Activated CD4-positive, alpha-beta T cell treated with anti-CD3 and anti-CD28 coated beads, Interleukin-2, amount 10 ng/mL, durations not matched to agents 7 days and 5 days (primary cell): ENCODE measurements around the gene MRPL46. TPM values are rescaled to one million over a fixed set of nuclear protein-coding genes. Genes with fewer than 3 reads are reported as not detected.

Source experiments
- CTCF ChIA-PET: fragments of 350-600 bp; sonication (Branson Sonifier 250); formaldehyde crosslinking; loops from one replicate; lab custom pipeline; 2021; ENCODE audit warnings: antibody characterized with exemption; lab: Charles Lee
- POLR2A ChIA-PET: fragments of 350-600 bp; sonication (Branson Sonifier 250); formaldehyde crosslinking; loops from one replicate; lab custom pipeline; 2021; ENCODE audit warnings: antibody characterized with exemption; lab: Charles Lee
- DNase-seq: peaks from one replicate; pipeline ENCODE4 v3.0.0-alpha.2; 2020
- H3K27ac Mint-ChIP-seq: one replicate; pipeline ENCODE4 v1.8.0; 2021; ENCODE audit warnings: mild to moderate bottlenecking, moderate library complexity, mixed read lengths
- H3K27me3 Mint-ChIP-seq: one replicate; pipeline ENCODE4 v1.8.0; 2021; ENCODE audit warnings: mixed read lengths
- H3K36me3 Mint-ChIP-seq: one replicate; pipeline ENCODE4 v1.8.0; 2021; ENCODE audit warnings: low read depth, mixed read lengths
- H3K4me1 Mint-ChIP-seq: one replicate; pipeline ENCODE4 v1.8.0; 2021; ENCODE audit warnings: mixed read lengths
- H3K4me3 Mint-ChIP-seq: one replicate; pipeline ENCODE4 v1.8.0; 2021; ENCODE audit warnings: mild to moderate bottlenecking, moderate library complexity, mixed read lengths
- H3K9me3 Mint-ChIP-seq: one replicate; pipeline ENCODE4 v1.8.0; 2021; ENCODE audit warnings: mixed read lengths
- total RNA-seq, 2 experiments: library from RNA; stranded (reverse); gene quantifications; one replicate each; pipeline ENCODE4 v1.2.3, GENCODE V29; 2021

Gene MRPL46
- total RNA-seq, result 10 to 100 TPM; 25.9 to 26.0 TPM

GRCh38 chr15:88467073-88467934 lies at the start of gene MRPL46, which contains the start of gene MRPS11:
TSS of gene MRPL46 (minus strand) at chr15:88467388. CDS start at chr15:88467377, 11 bp downstream.
TSS of gene MRPS11 (plus strand) at chr15:88467708. CDS start at chr15:88467718, 10 bp downstream.
- Mint-ChIP-seq H3K4me1 (peaks cover 30% of the 10 kb centered on the region), H3K36me3 (peaks cover 31% of the 10 kb centered on the region), H3K4me3 (peak within 1 kb of the TSS; percentile 90), H3K27ac (peak within 1 kb of the TSS; percentile 99), H3K27me3 (no peaks in the 10 kb centered on the region), H3K9me3 (no peaks in the 10 kb centered on the region)
- DNase-seq, result peak; percentile 92
- ChIA-PET POLR2A (interaction anchor here (0.7 kb wide), 1 partner anchor 247 kb away, joined by 6 read pairs; no protein-coding TSS in a partner anchor), CTCF (interaction anchor here (1.2 to 2.5 kb wide), 4 partner anchors 10 to 32 kb away, joined by 3 to 8 read pairs (median 4); no protein-coding TSS in a partner anchor)

GRCh38 chr15:88513195-88513594 lies 46.0 kb upstream of the MRPL46 start:
- Mint-ChIP-seq H3K4me3 (no peak overlapping the region), H3K36me3 (peaks cover 5% of the 10 kb centered on the region), H3K9me3 (no peaks in the 10 kb centered on the region), H3K4me1 (no peaks in the 10 kb centered on the region), H3K27ac (no peak overlapping the region), H3K27me3 (no peaks in the 10 kb centered on the region)
- ChIA-PET CTCF (no interaction called here), POLR2A (no interaction called here)
- no peak for DNase-seq

DNA sequence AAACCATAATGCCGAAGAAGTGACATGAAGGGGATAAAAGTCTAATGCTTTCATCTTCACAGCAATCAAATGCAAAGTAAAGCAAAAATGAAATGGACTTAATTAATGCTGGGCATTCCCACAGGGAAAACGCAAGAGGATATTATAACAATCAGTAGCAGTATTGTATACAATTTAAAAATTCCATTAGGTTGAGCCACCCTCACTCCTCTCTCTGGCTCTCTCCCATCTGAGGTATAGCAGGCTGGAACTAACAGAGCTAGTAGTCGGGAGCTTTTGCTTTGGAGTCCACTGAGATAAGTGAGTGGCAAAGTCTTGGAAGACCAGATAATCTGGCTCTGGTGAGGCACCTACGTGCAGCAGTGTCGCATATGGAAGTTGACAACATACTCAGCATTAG lies 45.4 kb upstream of the MRPL46 start:
- no peak for DNase-seq
- POLR2A ChIA-PET, result no interaction called here
- no peak overlapping the region for H3K4me3 Mint-ChIP-seq
- no peaks in the 10 kb centered on the region for H3K4me1 Mint-ChIP-seq
- no peaks in the 10 kb centered on the region for H3K27me3 Mint-ChIP-seq
- peaks cover 5% of the 10 kb centered on the region for H3K36me3 Mint-ChIP-seq
- H3K9me3 Mint-ChIP-seq, result no peaks in the 10 kb centered on the region
- CTCF ChIA-PET, result no interaction called here
- H3K27ac Mint-ChIP-seq, result no peak overlapping the region

DNA sequence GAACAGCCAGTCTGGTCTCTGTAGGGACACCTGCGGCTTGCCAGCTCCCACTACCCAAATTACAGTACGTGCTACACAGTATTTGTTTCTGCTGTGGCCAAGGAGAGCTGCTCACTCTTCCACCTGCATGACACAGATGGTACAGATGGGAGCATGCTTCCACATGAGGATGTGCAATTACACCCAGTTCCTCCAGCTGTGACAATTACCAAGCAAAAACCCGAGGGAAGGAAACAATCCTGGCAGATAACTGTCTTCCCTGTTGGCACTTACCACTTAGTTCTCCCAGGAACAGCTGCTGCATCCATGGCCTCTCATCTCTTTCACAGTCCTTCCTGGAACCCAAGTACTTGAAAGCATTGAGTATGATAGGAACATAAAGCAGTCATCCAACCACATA lies 44.9 kb upstream of the MRPL46 start:
- H3K27me3 Mint-ChIP-seq, result no peaks in the 10 kb centered on the region
- H3K36me3 Mint-ChIP-seq, result peaks cover 5% of the 10 kb centered on the region
- H3K4me1 Mint-ChIP-seq, result no peaks in the 10 kb centered on the region
- POLR2A ChIA-PET, result no interaction called here
- no peak overlapping the region for H3K27ac Mint-ChIP-seq
- CTCF ChIA-PET, result no interaction called here
- H3K4me3 Mint-ChIP-seq, result no peak overlapping the region
- no peak for DNase-seq
- no peaks in the 10 kb centered on the region for H3K9me3 Mint-ChIP-seq

GRCh38 chr15:88511161-88511560 lies 44.0 kb upstream of the MRPL46 start:
- DNase-seq, result no peak
- Mint-ChIP-seq H3K9me3 (no peaks in the 10 kb centered on the region), H3K4me3 (no peak overlapping the region), H3K27me3 (no peaks in the 10 kb centered on the region), H3K4me1 (no peaks in the 10 kb centered on the region), H3K36me3 (peaks cover 5% of the 10 kb centered on the region), H3K27ac (no peak overlapping the region)
- ChIA-PET POLR2A (no interaction called here), CTCF (no interaction called here)

DNA sequence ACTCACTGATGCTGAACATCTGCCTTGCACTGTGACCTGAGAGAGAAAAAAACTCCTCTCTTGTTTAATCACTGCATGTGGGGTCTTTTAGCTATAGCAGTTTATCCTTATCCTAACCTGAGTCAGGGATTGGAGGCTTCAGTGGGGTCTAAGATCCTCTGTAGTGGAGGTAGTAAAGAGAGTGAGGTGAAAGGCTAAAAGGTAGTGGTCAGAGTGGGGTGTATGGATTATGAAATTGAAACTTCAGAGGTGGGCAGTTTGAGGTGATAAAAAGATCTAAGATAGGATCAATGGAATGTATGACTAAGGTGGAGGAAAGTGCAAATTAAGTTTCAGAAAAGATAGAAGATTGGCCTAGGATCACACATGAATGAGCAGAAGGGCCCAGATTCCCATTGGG lies 42.8 kb upstream of the MRPL46 start:
- H3K9me3 Mint-ChIP-seq, result no peaks in the 10 kb centered on the region
- no peaks in the 10 kb centered on the region for H3K4me1 Mint-ChIP-seq
- H3K27me3 Mint-ChIP-seq, result no peaks in the 10 kb centered on the region
- POLR2A ChIA-PET, result no interaction called here
- H3K36me3 Mint-ChIP-seq, result peaks cover 5% of the 10 kb centered on the region
- no peak overlapping the region for H3K27ac Mint-ChIP-seq
- DNase-seq, result no peak
- CTCF ChIA-PET, result no interaction called here
- H3K4me3 Mint-ChIP-seq, result no peak overlapping the region

DNA sequence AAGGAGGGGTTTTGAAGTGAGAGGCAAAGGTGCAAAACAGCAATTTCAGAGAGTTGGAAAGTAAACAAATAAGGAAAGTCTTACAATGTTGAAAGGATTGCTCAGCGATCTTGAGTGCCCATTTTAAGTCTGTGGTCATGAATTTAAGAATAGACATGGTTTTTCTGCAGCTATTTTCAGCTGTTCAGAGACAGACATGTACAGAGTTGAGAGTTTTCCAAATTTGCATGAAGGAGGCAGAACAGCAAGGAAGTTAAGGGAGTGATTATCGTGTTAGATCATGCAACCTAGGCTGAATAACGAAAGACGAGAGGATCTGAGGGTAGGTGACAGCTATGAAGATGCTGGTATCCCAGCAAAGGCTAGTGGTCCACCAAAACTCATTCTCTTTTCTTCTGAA lies 42.1 kb upstream of the MRPL46 start:
- Mint-ChIP-seq H3K36me3 (peaks cover 5% of the 10 kb centered on the region), H3K9me3 (no peaks in the 10 kb centered on the region), H3K4me1 (no peaks in the 10 kb centered on the region), H3K27ac (no peak overlapping the region), H3K4me3 (no peak overlapping the region), H3K27me3 (no peaks in the 10 kb centered on the region)
- DNase-seq, result no peak
- CTCF ChIA-PET, result no interaction called here
- POLR2A ChIA-PET, result no interaction called here

DNA sequence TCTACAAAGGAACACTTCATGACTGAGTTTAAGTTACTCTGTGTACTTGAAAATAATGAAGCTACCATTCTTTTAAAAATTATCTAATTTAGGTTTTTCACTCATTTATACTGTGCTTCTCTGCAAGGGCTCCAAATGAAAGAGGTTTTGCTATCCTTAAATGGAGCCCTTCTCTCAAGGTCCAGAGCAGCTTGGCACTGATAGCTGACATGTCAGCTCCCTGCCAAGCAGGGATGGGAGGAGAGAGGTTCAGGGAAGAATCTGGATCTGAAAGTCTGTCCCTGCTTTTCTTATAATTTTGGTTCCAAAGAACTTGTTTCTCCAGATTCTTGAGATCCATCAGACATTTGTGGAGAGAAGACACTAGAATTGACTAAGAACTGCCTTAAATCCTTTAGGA lies 39.4 kb upstream of the MRPL46 start:
- H3K9me3 Mint-ChIP-seq, result no peaks in the 10 kb centered on the region
- ChIA-PET POLR2A (no interaction called here), CTCF (interaction anchor here (1.6 kb wide), 1 partner anchor 14 kb away, joined by 4 read pairs; no protein-coding TSS in a partner anchor)

DNA sequence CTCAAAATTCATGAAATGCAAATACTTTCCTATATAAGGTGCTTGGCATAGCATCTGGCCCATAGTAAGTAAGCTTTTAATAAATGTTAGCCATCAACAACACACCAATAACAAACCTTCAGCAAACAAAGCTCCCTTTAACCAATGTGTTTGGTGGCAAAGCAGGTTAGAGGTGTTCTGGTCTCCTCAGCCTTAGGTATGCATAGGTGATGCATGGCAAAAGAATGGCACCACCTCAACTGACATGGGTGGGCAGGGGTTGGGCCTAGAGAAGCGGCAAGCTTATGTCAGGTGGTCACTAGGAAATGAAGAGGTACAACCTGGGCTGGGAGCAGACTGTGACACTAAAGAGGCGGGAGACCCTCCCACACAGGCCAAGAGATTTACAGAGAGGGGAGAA lies 38.5 kb upstream of the MRPL46 start:
- Mint-ChIP-seq H3K36me3 (no peaks in the 10 kb centered on the region), H3K4me1 (no peaks in the 10 kb centered on the region), H3K27ac (no peak overlapping the region), H3K4me3 (no peak overlapping the region), H3K27me3 (no peaks in the 10 kb centered on the region), H3K9me3 (no peaks in the 10 kb centered on the region)
- DNase-seq, result no peak
- CTCF ChIA-PET, result interaction anchor here (1.6 kb wide), 1 partner anchor 13 kb away, joined by 4 read pairs; no protein-coding TSS in a partner anchor
- POLR2A ChIA-PET, result no interaction called here

More for the DNA sequence above, 39.4 kb upstream of the MRPL46 start:
- Mint-ChIP-seq H3K27me3 (no peaks in the 10 kb centered on the region), H3K4me1 (no peaks in the 10 kb centered on the region), H3K27ac (no peak overlapping the region), H3K4me3 (no peak overlapping the region), H3K36me3 (peaks cover 4% of the 10 kb centered on the region)
- DNase-seq, result no peak

GRCh38 chr15:88504445-88504844 lies 37.3 kb upstream of the MRPL46 start:
- ChIA-PET CTCF (interaction anchor here (1.0 kb wide), 1 partner anchor 54 kb away, joined by 3 read pairs; no protein-coding TSS in a partner anchor), POLR2A (no interaction called here)
- H3K27me3 Mint-ChIP-seq, result no peaks in the 10 kb centered on the region
- no peak for DNase-seq
- H3K27ac Mint-ChIP-seq, result no peak overlapping the region
- H3K36me3 Mint-ChIP-seq, result no peaks in the 10 kb centered on the region
- H3K9me3 Mint-ChIP-seq, result no peaks in the 10 kb centered on the region
- H3K4me1 Mint-ChIP-seq, result no peaks in the 10 kb centered on the region
- no peak overlapping the region for H3K4me3 Mint-ChIP-seq

GRCh38 chr15:88498996-88499395 lies 31.8 kb upstream of the MRPL46 start:
- CTCF ChIA-PET, result interaction anchor here (1.3 kb wide), 1 partner anchor 9 kb away, joined by 4 read pairs; no protein-coding TSS in a partner anchor
- no peak for DNase-seq
- H3K4me3 Mint-ChIP-seq, result no peak overlapping the region
- POLR2A ChIA-PET, result no interaction called here
- no peaks in the 10 kb centered on the region for H3K27me3 Mint-ChIP-seq
- no peaks in the 10 kb centered on the region for H3K36me3 Mint-ChIP-seq
- H3K4me1 Mint-ChIP-seq, result no peaks in the 10 kb centered on the region
- H3K27ac Mint-ChIP-seq, result no peak overlapping the region
- no peaks in the 10 kb centered on the region for H3K9me3 Mint-ChIP-seq

DNA sequence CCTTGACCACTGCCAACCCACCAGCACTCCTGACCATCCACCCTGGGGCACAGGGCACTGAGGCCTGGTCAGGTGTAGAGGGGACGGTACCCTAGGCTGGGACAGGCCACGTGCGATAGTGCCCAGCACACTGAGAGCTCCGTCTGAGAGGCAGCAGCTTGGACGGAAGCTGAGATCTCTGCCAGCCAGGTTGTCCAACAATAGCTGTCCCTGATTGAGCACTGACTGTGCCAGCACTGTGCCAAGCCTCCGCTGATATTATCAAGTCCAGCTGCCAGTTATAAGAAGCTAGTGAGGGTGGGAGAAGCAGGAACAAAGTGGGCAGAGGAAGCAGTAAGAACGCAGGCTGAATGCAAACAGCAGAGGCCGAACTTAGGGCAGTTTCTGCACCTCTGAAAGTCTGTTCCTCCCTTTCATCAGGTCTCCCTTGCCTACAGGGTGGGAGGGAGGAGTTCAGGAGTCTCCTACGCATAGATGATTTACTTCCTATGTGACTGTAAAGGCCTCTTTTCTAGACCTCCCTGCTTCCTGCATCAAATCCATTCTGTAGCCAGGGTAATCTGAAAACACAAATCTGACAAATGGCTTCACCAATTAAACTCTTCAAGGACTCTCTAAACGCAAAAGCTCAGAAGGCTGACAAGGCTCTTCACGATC lies 30.0 kb upstream of the MRPL46 start:
- CTCF ChIA-PET, result no interaction called here
- no peaks in the 10 kb centered on the region for H3K27me3 Mint-ChIP-seq

GRCh38 chr15:88493844-88494243 lies 26.7 kb upstream of the MRPL46 start:
- no peak for DNase-seq
- Mint-ChIP-seq H3K9me3 (no peaks in the 10 kb centered on the region), H3K27me3 (no peaks in the 10 kb centered on the region), H3K4me3 (no peak overlapping the region), H3K4me1 (no peaks in the 10 kb centered on the region), H3K36me3 (no peaks in the 10 kb centered on the region), H3K27ac (no peak overlapping the region)
- POLR2A ChIA-PET, result no interaction called here
- CTCF ChIA-PET, result no interaction called here

More for the DNA sequence above, 30.0 kb upstream of the MRPL46 start:
- no peaks in the 10 kb centered on the region for H3K36me3 Mint-ChIP-seq
- no peaks in the 10 kb centered on the region for H3K4me1 Mint-ChIP-seq
- POLR2A ChIA-PET, result no interaction called here
- no peak for DNase-seq
- no peak overlapping the region for H3K4me3 Mint-ChIP-seq
- no peaks in the 10 kb centered on the region for H3K9me3 Mint-ChIP-seq
- H3K27ac Mint-ChIP-seq, result no peak overlapping the region
